Measurements from ENCODE around the gene KCNQ4. TPM values are rescaled to one million over a fixed set of nuclear protein-coding genes. Genes with fewer than 3 reads are reported as not detected.

KCNQ4 gene
- total and polyA plus RNA-seq, 12 donors: 1.0 to 3.4 (median 2.1) TPM

DNA sequence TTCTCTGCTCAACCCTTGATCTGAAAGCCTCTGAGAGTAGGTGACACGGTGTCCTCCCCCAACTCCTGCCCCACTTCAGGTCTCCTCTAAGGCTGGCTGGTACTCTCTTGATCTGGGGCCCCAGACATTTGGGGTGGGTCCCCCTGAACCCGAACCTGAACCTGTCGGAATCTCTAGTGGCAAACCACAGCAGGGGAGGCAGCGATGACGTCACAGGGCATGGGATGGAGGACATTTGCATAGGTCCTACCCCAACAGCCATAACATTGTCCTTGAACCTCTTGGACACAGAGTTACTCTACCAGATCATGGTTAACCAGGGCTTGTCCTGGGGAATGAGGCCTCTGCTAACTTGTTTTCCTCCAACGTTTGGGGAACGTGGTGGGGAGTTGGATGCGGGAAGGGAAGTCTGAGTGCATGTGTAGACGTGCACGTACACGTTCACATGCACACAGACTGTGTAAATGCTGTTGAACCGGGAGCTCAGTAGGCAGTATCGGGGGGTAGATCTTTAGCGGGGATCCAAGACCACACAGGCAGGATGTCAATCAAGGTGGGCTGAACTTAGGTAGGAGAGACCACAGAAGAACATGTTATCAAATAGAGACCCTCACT lies 46.2 kb downstream of the KCNQ4 start:
- WGBS, 2 donors: 82 to 83% methylated on average over 14 of the region's 14 CpGs
- TF ChIP-seq, protein P1, sequence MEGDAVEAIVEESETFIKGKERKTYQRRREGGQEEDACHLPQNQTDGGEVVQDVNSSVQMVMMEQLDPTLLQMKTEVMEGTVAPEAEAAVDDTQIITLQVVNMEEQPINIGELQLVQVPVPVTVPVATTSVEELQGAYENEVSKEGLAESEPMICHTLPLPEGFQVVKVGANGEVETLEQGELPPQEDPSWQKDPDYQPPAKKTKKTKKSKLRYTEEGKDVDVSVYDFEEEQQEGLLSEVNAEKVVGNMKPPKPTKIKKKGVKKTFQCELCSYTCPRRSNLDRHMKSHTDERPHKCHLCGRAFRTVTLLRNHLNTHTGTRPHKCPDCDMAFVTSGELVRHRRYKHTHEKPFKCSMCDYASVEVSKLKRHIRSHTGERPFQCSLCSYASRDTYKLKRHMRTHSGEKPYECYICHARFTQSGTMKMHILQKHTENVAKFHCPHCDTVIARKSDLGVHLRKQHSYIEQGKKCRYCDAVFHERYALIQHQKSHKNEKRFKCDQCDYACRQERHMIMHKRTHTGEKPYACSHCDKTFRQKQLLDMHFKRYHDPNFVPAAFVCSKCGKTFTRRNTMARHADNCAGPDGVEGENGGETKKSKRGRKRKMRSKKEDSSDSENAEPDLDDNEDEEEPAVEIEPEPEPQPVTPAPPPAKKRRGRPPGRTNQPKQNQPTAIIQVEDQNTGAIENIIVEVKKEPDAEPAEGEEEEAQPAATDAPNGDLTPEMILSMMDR (IDR thresholded peaks at IDR 0.05): no peak
- intact Hi-C loops (cut with DNase I): no loop called here
- Histone ChIP-seq H3K9me3 (no peaks in the 10 kb centered on the region), H3K27me3 (no peaks in the 10 kb centered on the region), H3K36me3 (no peaks in the 10 kb centered on the region), H3K4me3 (no peak overlapping the region), H3K27ac (no peak overlapping the region), H3K4me1 (peaks cover 0 to 15% (median 9%) of the 10 kb centered on the region in 9 donors)
- DNase-seq (no peak), ATAC-seq (no peak)

- peaks cover 0 to 7% (median 2%) of the 10 kb centered on the region in 9 donors for H3K4me1 ChIP-seq
- peak in 1 of 8 donors; percentile 51 for ATAC-seq
- 91 to 92% methylated on average over 13 of the region's 13 CpGs for WGBS, 2 donors
- H3K36me3 ChIP-seq: no peaks in the 10 kb centered on the region
- no peaks in the 10 kb centered on the region for H3K9me3 ChIP-seq
- TF ChIP-seq, protein P1 (IDR thresholded peaks at IDR 0.05): no peak
- no peaks in the 10 kb centered on the region for H3K27me3 ChIP-seq
- no peak for DNase-seq
- intact Hi-C loops (cut with DNase I): no loop called here
- no peak overlapping the region for H3K27ac ChIP-seq
- no peak overlapping the region for H3K4me3 ChIP-seq
These were observed 46.9 kb downstream of the KCNQ4 start for GRCh38 chr1:40830419-40830943.

GRCh38 chr1:40831001-40831732 lies 47.6 kb downstream of the KCNQ4 start:
- Histone ChIP-seq H3K4me3 (no peak overlapping the region), H3K27ac (no peak overlapping the region), H3K4me1 (peaks cover 0 to under 1% (median 0%) of the 10 kb centered on the region in 9 donors), H3K9me3 (no peaks in the 10 kb centered on the region), H3K27me3 (no peaks in the 10 kb centered on the region), H3K36me3 (no peaks in the 10 kb centered on the region)
- DNase-seq (no peak), ATAC-seq (no peak)
- WGBS, 2 donors: 93 to 94% methylated on average over 22 of the region's 22 CpGs
- TF ChIP-seq, protein P1 (IDR thresholded peaks at IDR 0.05): no peak
- intact Hi-C loops (cut with DNase I): no loop called here

GRCh38 chr1:40833979-40834378 lies 50.4 kb downstream of the KCNQ4 start:
- no peaks in the 10 kb centered on the region for H3K36me3 ChIP-seq
- ATAC-seq (no peak), DNase-seq (no peak)
- no peak overlapping the region for H3K27ac ChIP-seq
- H3K4me3 ChIP-seq: no peak overlapping the region
- TF ChIP-seq, protein P1 (IDR thresholded peaks at IDR 0.05): no peak
- peaks cover 0 to 10% (median 4%) of the 10 kb centered on the region in 7 donors for H3K27me3 ChIP-seq
- intact Hi-C loops (cut with DNase I): no loop called here
- no peaks in the 10 kb centered on the region for H3K9me3 ChIP-seq
- WGBS, 2 donors: 92 to 100% methylated on average over 1 of the region's 1 CpG
- H3K4me1 ChIP-seq: no peaks in the 10 kb centered on the region
